Nephron (organoid): ENCODE data around the gene CDH12.
"Not testable (repeated sequence)": the region's sequence is repeated elsewhere in the genome, so short reads cannot be mapped to it uniquely, and the experiment has no call there.

Source experiments
- H3K27ac Mint-ChIP-seq, 3 experiments: 2 replicates each; pipeline ENCODE4 v1.8.0; 2020; ENCODE audit warnings: mixed read lengths in 3 of 3, mild to moderate bottlenecking in 2 of 3, moderate library complexity in 1 of 3
- H3K27me3 Mint-ChIP-seq: 2 replicates; pipeline ENCODE4 v1.8.0; 2021; ENCODE audit warnings: low read depth, mild to moderate bottlenecking, moderate library complexity, mixed read lengths
- H3K36me3 Mint-ChIP-seq: 2 replicates; pipeline ENCODE4 v1.8.0; 2020; ENCODE audit warnings: low read depth, mixed read lengths
- H3K4me1 Mint-ChIP-seq: 2 replicates; pipeline ENCODE4 v1.8.0; 2020; ENCODE audit warnings: mixed read lengths
- H3K4me3 Mint-ChIP-seq, 3 experiments: 2 replicates each; pipeline ENCODE4 v1.8.0; 2020; ENCODE audit warnings: mild to moderate bottlenecking in 3 of 3, mixed read lengths in 3 of 3, moderate library complexity in 2 of 3
- H3K9me3 Mint-ChIP-seq: 2 replicates; pipeline ENCODE4 v1.8.0; 2020; ENCODE audit warnings: mixed read lengths
- TF ChIP-seq, protein P1 (sequence below), 3 experiments: fragments of 200-600 bp; sonication (generic); IDR thresholded peaks; one replicate each; pipeline ENCODE4 v1.5.0; 2021; ENCODE audit warnings: antibody characterized with exemption in 3 of 3; ENCODE audit not compliant: unreplicated experiment in 3 of 3

CDH12 gene

DNA sequence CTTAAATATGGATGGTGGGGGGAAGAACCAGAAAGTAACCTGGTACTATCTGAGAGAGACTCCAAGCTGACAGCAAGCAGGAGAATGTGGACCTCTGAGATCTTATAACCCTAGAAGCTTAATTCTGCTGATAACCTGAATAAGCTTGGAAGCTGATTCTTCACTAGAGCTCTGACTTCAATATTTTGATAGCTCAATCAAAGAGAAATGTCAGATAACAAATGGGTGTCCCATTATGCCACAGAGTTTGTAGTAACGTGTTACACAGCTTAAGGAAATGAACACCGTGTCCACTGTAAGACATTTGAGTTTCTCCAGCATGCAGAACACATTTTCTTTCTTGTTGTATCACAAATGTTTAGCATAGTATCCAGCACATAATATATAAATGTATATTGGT, 626.7 kb downstream of the CDH12 start:
- Mint-ChIP-seq H3K4me1 (no peaks in the 10 kb centered on the region), H3K36me3 (no peaks in the 10 kb centered on the region), H3K27me3 (no peaks in the 10 kb centered on the region), H3K27ac (no peak overlapping the region), H3K9me3 (no peaks in the 10 kb centered on the region), H3K4me3 (no peak overlapping the region)
- TF ChIP-seq, protein P1, sequence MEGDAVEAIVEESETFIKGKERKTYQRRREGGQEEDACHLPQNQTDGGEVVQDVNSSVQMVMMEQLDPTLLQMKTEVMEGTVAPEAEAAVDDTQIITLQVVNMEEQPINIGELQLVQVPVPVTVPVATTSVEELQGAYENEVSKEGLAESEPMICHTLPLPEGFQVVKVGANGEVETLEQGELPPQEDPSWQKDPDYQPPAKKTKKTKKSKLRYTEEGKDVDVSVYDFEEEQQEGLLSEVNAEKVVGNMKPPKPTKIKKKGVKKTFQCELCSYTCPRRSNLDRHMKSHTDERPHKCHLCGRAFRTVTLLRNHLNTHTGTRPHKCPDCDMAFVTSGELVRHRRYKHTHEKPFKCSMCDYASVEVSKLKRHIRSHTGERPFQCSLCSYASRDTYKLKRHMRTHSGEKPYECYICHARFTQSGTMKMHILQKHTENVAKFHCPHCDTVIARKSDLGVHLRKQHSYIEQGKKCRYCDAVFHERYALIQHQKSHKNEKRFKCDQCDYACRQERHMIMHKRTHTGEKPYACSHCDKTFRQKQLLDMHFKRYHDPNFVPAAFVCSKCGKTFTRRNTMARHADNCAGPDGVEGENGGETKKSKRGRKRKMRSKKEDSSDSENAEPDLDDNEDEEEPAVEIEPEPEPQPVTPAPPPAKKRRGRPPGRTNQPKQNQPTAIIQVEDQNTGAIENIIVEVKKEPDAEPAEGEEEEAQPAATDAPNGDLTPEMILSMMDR (IDR thresholded peaks at IDR 0.05; ENCODE audit: unreplicated experiment in 3 of 3) = no peak

DNA sequence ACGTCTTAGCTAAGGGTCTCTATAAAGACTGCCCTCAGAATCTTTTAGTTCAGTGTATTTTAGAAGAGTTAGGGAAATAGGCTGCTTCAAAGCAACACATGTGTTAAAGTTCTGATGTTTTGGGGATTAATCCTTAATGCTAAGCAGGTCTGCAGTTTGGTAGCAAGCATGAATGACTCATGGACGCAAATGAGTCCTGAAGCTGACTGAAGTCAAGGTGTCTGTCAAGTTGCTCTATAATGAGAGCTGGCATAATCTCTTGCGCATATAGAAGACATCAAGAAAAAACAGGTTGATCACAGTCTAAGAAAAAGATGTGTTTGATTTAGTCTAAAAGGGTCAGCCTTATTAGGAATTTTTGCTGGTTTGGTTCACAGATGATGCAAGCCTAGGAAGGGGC, 630.1 kb downstream of the CDH12 start:
- H3K36me3 Mint-ChIP-seq = no peaks in the 10 kb centered on the region
- no peaks in the 10 kb centered on the region for H3K4me1 Mint-ChIP-seq
- no peaks in the 10 kb centered on the region for H3K27me3 Mint-ChIP-seq
- H3K4me3 Mint-ChIP-seq = no peak overlapping the region
- TF ChIP-seq, protein P1 (IDR thresholded peaks at IDR 0.05; ENCODE audit: unreplicated experiment in 3 of 3) = no peak
- H3K27ac Mint-ChIP-seq = no peak overlapping the region
- H3K9me3 Mint-ChIP-seq = no peaks in the 10 kb centered on the region

DNA sequence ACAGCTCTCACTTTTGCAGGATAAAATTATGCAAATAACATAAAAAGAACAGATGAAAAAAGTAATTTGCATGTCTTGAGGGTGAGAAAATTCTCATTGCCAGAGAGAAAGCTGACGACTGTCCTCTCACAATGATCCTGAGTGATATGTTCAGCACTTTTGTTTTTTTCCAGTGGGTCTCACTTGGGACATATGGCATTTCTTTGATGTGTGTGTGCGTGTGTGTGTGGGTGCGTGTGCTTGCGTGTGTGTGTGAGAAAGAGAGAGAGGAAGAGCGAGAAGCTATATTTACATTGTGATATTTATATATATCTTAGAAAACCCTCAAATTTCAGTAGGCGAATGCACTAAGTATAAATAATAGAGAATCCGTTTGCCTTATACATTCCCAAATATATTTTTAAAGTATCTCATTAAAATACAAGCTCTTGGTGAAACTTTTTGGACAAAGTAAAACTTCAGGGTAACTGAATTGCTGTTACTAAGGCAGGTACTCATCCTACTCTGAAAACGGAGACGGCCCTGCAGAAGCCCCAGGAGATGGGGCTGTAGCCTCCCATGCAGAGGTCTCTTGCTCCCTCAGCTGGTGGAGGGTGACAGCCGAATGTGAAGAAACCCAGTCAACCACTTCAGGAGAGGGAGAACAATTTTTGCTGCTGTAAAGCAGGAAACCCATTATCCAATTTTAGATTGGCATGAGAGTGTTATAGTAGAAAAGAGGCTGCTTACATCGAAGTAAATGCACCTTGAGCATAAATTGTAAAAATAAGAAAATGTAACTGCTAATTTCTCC, 639.2 kb downstream of the CDH12 start:
- not testable (repeated sequence) for H3K27ac Mint-ChIP-seq, H3K27me3 Mint-ChIP-seq, H3K36me3 Mint-ChIP-seq, H3K4me3 Mint-ChIP-seq, H3K4me1 Mint-ChIP-seq, H3K9me3 Mint-ChIP-seq
- TF ChIP-seq, protein P1 (IDR thresholded peaks at IDR 0.05; ENCODE audit: unreplicated experiment in 3 of 3) = peak in 2 of 3 experiments; percentile 12 to 38

DNA sequence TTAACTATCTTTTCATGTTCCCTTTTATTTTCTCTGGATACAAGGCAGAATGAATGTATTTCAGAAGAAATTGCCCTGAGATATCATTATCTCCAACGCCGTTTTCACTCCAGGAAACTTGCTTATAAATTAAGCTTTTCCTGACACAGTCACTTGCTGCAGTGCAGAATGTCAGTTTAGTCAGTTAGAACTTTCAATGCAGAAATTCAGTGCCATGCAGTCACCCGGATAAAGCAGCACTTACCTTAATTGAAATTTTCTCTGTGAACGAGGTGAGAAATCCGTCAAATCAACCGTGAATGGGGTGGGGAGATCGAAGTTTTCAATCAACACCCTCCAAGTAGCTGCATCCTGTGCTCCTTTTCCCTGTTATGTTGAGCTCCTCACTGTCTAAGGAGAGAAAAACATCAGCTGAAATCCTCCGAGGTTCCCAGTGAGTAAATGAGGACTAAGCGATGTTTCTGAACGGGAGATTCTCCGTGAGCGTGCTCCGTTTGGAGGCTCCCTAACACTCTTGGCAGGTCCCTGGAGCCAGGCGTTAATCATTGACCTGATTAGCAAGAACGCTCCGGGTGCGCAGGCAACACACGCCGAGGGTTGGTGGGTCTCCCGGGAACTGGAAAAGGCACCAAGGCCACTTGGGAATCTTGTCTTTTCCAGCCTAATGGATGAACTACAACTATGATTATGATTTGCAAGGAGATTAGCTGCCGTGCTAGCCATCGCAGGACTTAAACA, 640.7 kb downstream of the CDH12 start:
- peak overlapping the region in 1 of 3 experiments; percentile 11 for H3K27ac Mint-ChIP-seq
- not testable (repeated sequence) for H3K9me3 Mint-ChIP-seq, H3K27me3 Mint-ChIP-seq, H3K4me1 Mint-ChIP-seq, H3K36me3 Mint-ChIP-seq
- peak overlapping the region; percentile 58 to 74 (median 59) for H3K4me3 Mint-ChIP-seq

DNA sequence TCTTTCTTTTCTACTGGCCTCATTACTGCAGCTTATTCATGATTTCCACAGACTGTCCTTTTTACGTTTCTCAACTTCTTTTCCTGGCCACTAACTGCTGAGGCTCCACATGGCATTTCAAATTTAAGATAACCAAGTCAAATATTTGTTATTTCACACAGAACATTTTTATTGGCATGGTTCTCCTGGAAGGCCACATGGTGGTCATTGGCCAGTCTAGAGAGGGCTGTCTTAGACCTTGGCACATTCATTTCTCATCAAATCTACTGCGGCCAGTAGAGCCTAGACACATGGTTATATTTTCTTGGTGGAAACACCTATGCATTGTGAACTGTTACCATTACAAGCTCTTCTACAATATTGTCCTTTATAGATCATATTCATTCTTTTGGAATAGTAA, 644.7 kb downstream of the CDH12 start:
- not testable (repeated sequence) for H3K9me3 Mint-ChIP-seq, H3K36me3 Mint-ChIP-seq, H3K27ac Mint-ChIP-seq, H3K4me1 Mint-ChIP-seq, H3K27me3 Mint-ChIP-seq, H3K4me3 Mint-ChIP-seq

DNA sequence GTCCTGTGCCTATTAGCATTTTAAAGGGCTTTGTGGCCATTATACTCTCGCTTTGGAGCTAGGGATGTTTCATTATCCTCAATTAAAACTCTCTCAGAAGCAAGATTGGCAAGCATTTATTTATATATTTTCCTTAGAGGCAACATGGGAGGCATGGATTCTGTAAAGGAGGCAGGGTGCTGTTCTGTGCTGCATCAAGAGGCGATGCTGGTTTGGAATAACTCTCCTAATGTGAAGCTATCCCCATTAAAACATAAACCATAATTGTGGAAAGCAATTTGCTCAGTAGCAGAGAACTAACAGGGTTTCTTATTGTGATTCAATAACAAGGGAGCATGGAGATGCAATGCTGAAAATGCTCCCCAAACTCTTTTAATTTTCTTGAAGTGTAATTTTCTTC, 664.5 kb downstream of the CDH12 start:
- not testable (repeated sequence) for H3K4me1 Mint-ChIP-seq, H3K36me3 Mint-ChIP-seq, H3K9me3 Mint-ChIP-seq, H3K27me3 Mint-ChIP-seq, H3K27ac Mint-ChIP-seq, H3K4me3 Mint-ChIP-seq

DNA sequence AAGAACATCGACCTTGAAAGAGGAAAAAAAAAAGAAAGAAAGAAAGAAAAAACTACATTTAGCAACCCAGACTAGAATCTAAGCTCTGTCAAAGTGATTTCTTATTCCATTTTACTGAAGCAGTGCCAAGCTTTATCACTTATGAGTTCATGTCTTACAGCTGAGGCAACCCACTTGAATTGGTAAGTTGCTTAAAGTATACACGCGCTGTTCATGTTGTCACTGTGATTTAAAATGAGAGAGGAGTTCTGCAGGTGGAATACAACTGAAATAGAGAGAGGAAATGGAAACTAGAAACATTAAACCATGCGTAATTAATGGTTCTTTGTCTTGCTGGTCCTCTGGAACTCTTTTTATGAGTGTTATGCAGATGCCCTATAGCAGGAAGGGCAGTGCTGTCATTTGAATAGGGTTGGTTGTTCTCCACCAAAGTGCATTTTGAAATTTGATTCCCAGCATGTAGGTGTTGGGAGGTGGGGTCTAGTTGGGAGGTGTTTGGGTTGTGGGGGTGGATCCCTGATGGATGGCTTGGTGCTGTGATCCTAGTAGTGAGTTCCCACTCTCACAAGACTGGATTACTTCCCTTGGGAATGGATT, 665.4 kb downstream of the CDH12 start:
- H3K9me3 Mint-ChIP-seq, H3K4me3 Mint-ChIP-seq, H3K4me1 Mint-ChIP-seq, H3K27ac Mint-ChIP-seq, H3K36me3 Mint-ChIP-seq, H3K27me3 Mint-ChIP-seq: not testable (repeated sequence)

DNA sequence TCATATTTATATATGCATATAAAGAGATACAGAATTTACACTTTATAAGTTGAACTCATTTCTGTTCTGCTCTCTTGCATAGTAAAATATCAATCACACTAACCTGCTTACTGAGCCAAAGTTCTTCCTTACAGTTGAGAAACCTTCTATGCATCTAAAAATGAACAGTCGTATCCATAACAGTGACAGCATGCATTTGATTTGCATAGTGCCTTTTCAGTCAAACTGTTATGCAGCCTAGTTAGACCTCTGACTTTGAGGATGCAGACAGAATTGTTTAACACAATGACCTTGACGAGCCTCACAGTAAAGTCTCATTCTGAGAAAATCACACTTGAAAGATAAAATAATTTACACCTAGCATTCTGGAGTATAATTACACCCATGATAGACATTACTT, 683.9 kb downstream of the CDH12 start:
- H3K4me1 Mint-ChIP-seq, H3K27ac Mint-ChIP-seq, H3K27me3 Mint-ChIP-seq, H3K36me3 Mint-ChIP-seq, H3K4me3 Mint-ChIP-seq, H3K9me3 Mint-ChIP-seq: not testable (repeated sequence)

DNA sequence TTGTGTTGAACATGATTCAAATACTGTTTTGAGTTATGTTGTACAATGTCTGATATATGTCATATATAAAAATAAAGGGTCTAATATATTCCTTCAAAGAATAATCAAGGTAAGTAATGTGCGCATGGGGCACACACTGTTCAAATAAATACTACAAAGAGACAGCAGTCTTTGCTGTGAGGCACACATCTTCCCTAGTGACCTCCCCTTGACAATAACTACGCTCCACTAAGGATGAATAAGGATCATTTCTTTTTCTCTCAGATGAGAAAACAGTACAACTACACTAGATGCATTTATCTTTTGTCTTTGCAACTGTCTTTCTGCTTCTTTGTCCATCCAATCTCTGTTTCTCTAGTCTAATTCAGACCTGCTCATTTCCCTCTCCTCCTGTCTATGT, 684.4 kb downstream of the CDH12 start:
- H3K4me1 Mint-ChIP-seq, H3K36me3 Mint-ChIP-seq, H3K27ac Mint-ChIP-seq, H3K9me3 Mint-ChIP-seq, H3K27me3 Mint-ChIP-seq, H3K4me3 Mint-ChIP-seq: not testable (repeated sequence)

DNA sequence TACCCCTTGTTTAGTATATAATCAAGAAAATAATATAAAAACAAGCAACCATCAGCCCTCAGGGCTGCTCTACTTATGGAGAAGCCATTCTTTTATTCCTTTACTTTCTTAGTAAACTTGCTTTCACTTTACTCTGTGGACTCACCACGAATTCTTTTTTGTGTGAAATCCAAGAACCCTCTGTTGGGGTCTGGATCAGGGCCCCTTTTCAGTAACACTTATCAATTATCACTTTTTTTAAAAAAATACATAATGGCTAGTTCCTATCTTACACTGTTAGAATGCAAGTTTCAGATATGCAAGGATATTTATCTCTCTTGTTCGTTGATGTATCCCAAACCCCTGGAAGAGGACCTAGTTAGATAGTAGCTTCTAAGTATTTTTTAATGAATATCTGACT, 687.2 kb downstream of the CDH12 start:
- H3K27ac Mint-ChIP-seq, H3K4me1 Mint-ChIP-seq, H3K4me3 Mint-ChIP-seq, H3K9me3 Mint-ChIP-seq, H3K27me3 Mint-ChIP-seq, H3K36me3 Mint-ChIP-seq: not testable (repeated sequence)

DNA sequence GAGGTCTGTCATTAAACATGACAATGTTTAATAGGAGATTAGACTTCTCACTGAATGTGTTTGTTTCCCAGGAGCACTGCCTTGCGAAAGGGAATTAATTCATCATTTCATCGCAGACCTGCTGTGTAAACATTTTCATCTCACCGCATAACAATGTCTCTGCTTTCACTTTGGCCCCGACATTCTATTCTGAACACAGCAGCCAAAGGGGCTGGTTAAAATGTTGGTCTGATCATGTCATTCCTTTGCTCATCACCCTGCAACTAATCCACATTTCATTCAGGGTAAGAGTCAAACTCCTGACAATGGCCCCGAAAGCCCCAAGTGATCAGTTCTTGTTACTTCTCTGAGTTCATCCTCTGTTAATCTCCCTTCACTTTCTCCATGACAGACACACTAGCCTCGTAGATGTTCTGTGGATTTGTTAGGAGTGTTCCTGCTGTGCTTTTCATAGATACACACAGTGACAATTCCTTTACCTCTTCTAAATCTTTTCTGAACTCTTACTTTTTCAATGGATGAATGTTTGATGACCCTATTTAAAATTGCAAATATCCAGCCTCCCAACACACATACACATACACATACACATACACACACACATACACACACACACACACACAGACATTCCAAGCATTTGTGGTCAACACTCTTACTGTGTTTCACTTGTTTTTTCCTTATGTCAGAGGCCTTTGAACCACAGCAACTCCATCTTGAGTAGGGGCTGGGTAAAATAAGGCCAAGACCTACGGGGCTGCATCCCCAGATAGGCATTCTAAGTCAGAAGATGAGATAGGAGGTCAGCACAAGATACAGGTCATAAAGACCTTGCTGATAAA, 688.0 kb downstream of the CDH12 start:
- not testable (repeated sequence) for H3K9me3 Mint-ChIP-seq, H3K36me3 Mint-ChIP-seq, H3K27ac Mint-ChIP-seq

More for the DNA sequence above, 688.0 kb downstream of the CDH12 start:
- H3K27me3 Mint-ChIP-seq, H3K4me3 Mint-ChIP-seq, H3K4me1 Mint-ChIP-seq: not testable (repeated sequence)
